OCI-LY3 (cell line): Measurements from ENCODE around the gene GMIP.

Experiments
- CTCF ChIP-seq: fragments of 200-600, 300-600 bp; sonication (generic); IDR thresholded peaks from 2 replicates; pipeline ENCODE4 v1.5.1; 2014; ENCODE audit warnings: antibody characterized with exemption, low read length, low read depth
- EZH2phosphoT487 ChIP-seq: fragments of 200-600 bp; shearing (Covaris generic); IDR thresholded peaks from 2 replicates; pipeline ENCODE4 v1.6.1; 2018; ENCODE audit warnings: antibody characterized with exemption, mixed run types, low read depth

DNA sequence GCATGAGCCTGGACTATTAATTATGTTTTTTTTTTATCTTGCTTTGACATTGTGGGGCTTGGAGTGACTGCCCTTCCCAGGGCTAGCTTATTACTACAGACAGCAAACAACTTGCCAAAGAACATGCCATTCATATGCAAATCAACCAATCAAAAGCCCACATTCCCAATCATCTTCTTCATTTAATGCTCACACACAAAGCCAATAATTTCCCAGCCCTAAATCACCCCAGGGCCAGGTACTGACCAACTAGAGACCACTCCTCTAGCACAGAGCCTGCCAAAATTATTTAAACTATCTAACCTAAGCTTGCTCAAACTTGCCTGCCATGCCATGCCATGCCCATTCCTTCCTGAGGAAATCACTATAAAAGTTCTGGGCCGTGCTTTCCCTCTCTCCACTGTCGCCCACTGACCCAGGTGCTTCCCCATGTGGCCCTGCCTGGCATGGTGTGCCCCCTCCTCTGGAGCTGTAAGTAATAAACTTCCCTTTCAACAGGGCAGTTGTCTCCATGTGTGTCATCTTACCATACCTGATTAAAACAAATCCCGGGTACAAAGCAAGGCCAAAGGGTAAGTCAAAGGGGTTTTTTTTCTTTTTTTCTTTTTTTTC, 40.6 kb downstream of the GMIP start:
- TF ChIP-seq CTCF (no peak), EZH2phosphoT487 (no peak)
